BLaER1 treated with 17β-estradiol and CSF1 and Interleukin-3, amounts not matched to agents 10 nM and 100 nM (cell line): ENCODE data around the gene DAND5.

Experiments used
- H3K27ac ChIP-seq, 11 experiments: shearing (Covaris generic); formaldehyde crosslinking; 2 replicates each; pipeline ENCODE4 v1.8.1; 2022
- H3K27me3 ChIP-seq, 11 experiments: shearing (Covaris generic); formaldehyde crosslinking; 2 replicates each; pipeline ENCODE4 v1.8.1; 2022
- H3K36me3 ChIP-seq, 11 experiments: shearing (Covaris generic); formaldehyde crosslinking; 2 replicates each; pipeline ENCODE4 v1.8.1; 2022
- H3K4me1 ChIP-seq, 10 experiments: shearing (Covaris generic); formaldehyde crosslinking; 2 replicates each; pipeline ENCODE4 v1.8.1; 2022
- H3K4me2 ChIP-seq, 11 experiments: shearing (Covaris generic); formaldehyde crosslinking; 2 replicates each; pipeline ENCODE4 v1.8.1; 2022
- H3K4me3 ChIP-seq, 10 experiments: shearing (Covaris generic); formaldehyde crosslinking; 2 replicates each; pipeline ENCODE4 v1.8.1; 2022
- H3K9ac ChIP-seq, 11 experiments: shearing (Covaris generic); formaldehyde crosslinking; 2 replicates each; pipeline ENCODE4 v1.8.1; 2022
- H3K9me3 ChIP-seq, 11 experiments: shearing (Covaris generic); formaldehyde crosslinking; replicated peaks in 1 of 11; 2 replicates each; pipeline ENCODE4 v1.8.1; 2022
- H4K20me1 ChIP-seq, 11 experiments: shearing (Covaris generic); formaldehyde crosslinking; 2 replicates each; pipeline ENCODE4 v1.8.1; 2022
- Cebpa-rat ChIP-seq, 11 experiments: shearing (Covaris generic); IDR thresholded peaks; 2 replicates each; pipeline ENCODE4 v1.8.1; 2022

Gene DAND5

DNA sequence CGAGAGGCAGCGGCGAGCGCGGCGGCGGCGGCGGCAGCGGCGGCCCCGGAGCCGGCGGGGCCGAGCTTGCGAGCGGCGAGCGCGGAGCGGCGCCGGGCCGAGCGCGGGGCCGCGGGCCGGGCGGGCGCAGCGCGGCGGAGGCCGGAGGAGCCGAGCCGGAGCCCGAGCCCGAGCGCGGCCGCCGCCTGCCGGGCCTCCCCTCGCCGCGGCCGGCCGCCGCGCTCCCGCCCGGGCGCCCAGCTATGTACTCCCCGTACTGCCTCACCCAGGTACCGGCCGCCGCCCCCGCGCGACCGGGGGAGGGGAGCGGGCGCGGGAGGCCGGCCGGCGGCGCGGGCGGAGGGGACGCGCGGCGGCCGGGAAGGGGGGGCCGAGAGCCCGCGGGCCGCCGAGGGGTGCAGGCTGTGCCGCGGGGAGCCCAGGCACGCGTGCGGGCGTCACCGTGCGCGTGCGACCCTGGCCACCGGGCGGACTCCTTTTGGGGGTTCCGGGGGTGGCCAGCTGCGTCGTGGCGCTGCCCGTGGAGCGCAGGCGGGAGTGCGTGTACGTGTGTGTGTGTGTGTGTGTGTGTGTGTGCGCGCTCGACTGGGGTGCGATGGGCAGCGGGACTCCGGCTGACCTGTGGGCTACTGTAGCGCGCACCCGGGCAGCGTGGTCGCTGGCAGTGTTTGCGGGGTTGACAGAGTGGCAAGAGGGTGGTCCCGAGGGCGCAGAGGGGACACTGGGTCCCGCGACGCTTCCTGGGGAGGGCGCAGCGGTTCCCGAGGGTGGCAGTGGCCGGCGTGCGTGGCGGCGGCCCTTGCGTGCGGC is 26.4 kb downstream of the DAND5 start:
- peak overlapping the region; percentile 73 to 91 (median 84) for H3K9ac ChIP-seq
- H3K27ac ChIP-seq = peak overlapping the region in 10 of 11 experiments; percentile 50 to 82 (median 77); a peak in 20 of 22 replicates
- H3K4me2 ChIP-seq = peak overlapping the region; percentile 90 to 99 (median 97)
- peaks cover 6 to 24% (median 8%) of the 10 kb centered on the region in 11 experiments; a peak in 18 of 22 replicates for H3K27me3 ChIP-seq
- peaks cover 0 to 16% (median 6%) of the 10 kb centered on the region in 11 experiments; a peak in 7 of 22 replicates for H3K36me3 ChIP-seq
- no peaks in the 10 kb centered on the region for H3K9me3 ChIP-seq
- TF ChIP-seq Cebpa-rat (IDR thresholded peaks at IDR 0.05) = no peak
- H4K20me1 ChIP-seq = peaks cover 0 to 42% (median 27%) of the 10 kb centered on the region in 11 experiments; a peak in 17 of 22 replicates
- H3K4me1 ChIP-seq = peaks cover 0 to 44% (median 28%) of the 10 kb centered on the region in 10 experiments; a peak in 17 of 20 replicates
- peak overlapping the region; percentile 72 to 91 (median 80) for H3K4me3 ChIP-seq

DNA sequence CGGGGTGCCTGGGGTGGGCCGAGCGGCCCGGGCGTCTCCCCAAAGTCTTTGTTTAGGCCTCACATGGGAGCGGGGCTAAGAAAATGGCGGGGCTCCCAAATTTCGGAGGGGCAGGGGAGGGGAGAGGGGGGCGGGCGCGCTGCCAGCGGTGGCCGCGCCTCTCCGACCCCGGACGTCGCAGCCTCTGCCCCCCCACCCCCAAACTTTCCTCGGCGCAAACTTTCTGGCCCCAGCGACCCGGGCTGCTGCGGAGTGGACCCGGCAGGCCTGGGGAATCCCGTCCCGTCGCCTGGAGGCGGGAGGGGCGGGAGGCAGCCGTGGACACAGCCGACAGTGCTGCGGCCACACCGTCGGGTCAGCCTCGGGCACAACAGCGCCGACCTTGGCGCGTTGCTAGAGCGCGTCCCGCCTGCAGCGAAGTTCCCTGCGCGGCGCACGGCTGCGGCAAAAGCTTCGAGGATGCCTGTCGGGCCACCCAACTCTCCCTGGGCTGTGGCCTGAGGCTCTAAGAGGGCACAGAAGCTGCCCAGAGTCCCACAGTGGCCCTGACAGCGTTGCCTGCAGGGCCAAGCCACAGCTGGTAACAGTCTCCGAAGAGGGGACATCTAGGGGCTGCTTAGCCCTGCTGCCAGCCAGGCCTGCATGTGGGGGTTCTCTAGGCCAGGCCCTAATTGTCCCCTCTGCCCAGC is 27.2 kb downstream of the DAND5 start:
- Histone ChIP-seq H3K4me2 (peak overlapping the region; percentile 90 to 99 (median 97)), H3K4me3 (peak overlapping the region; percentile 72 to 91 (median 80)), H3K27me3 (peaks cover 6 to 24% (median 8%) of the 10 kb centered on the region in 11 experiments; a peak in 18 of 22 replicates), H3K27ac (peak overlapping the region in 9 of 11 experiments; percentile 60 to 82 (median 78); a peak in 18 of 22 replicates), H4K20me1 (peaks cover 0 to 50% (median 34%) of the 10 kb centered on the region in 11 experiments; a peak in 17 of 22 replicates), H3K4me1 (peaks cover 0 to 45% (median 32%) of the 10 kb centered on the region in 10 experiments; a peak in 17 of 20 replicates), H3K9ac (peak overlapping the region; percentile 73 to 91 (median 84)), H3K36me3 (peaks cover 0 to 16% (median 6%) of the 10 kb centered on the region in 11 experiments; a peak in 7 of 22 replicates), H3K9me3 (no peaks in the 10 kb centered on the region)
- TF ChIP-seq Cebpa-rat (IDR thresholded peaks at IDR 0.05) = no peak

DNA sequence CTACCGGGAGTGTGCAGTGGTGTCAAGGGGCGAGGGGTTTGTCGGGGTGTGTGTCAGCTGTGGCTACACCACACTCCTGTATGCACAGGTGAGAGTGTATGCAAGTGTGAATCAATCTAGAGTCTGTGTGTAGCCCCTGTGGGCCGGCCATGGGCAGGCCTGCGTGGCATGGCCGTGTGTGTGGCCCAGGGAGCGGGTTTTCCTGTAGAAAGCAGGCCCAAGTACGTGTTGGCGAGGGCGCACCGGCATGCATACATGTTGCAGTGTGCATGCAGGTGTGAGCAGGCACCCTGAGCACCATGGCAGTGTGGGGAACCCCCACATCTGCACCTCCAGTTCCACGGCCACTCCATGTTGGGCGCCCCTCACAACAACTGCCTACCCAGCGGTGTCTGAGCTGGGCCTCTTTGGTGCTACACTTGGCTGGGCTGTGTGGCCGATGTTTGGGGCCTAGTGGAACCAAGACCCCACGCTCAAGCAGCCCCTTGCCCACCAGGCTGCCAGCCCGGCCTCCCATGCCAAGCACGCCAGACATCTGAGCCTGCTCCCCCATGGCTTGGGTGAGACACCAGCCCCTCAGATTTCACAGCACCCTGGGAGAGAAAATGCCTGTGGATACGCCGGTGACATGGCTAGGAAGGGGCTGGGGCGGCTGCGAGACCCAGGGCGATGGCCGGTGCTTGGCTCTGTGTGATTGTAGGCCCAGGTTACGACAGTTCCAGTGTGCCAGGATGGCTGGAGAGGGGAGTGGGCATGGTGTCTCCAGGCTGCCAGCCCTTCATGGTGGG is 28.0 kb downstream of the DAND5 start:
- Histone ChIP-seq H3K4me1 (peaks cover 0 to 47% (median 35%) of the 10 kb centered on the region in 10 experiments; a peak in 17 of 20 replicates), H3K36me3 (peaks cover 0 to 16% (median 6%) of the 10 kb centered on the region in 11 experiments; a peak in 7 of 22 replicates), H3K4me3 (peak overlapping the region in 3 of 10 experiments; percentile 79 to 80 (median 80); a peak in 2 of 20 replicates), H3K9ac (peak overlapping the region in 6 of 11 experiments; percentile 84 to 91 (median 86); a peak in 7 of 22 replicates), H3K9me3 (no peaks in the 10 kb centered on the region), H3K27ac (0 out of 22 replicates have a peak overlapping the region, but pooled peaks of 1 of the 11 experiments have one; percentile 12), H3K27me3 (peaks cover 6 to 24% (median 8%) of the 10 kb centered on the region in 11 experiments; a peak in 18 of 22 replicates), H4K20me1 (peaks cover 0 to 55% (median 37%) of the 10 kb centered on the region in 11 experiments; a peak in 17 of 22 replicates), H3K4me2 (peak overlapping the region in 9 of 11 experiments; percentile 90 to 99 (median 97); a peak in 18 of 22 replicates)
- TF ChIP-seq Cebpa-rat (IDR thresholded peaks at IDR 0.05) = no peak

DNA sequence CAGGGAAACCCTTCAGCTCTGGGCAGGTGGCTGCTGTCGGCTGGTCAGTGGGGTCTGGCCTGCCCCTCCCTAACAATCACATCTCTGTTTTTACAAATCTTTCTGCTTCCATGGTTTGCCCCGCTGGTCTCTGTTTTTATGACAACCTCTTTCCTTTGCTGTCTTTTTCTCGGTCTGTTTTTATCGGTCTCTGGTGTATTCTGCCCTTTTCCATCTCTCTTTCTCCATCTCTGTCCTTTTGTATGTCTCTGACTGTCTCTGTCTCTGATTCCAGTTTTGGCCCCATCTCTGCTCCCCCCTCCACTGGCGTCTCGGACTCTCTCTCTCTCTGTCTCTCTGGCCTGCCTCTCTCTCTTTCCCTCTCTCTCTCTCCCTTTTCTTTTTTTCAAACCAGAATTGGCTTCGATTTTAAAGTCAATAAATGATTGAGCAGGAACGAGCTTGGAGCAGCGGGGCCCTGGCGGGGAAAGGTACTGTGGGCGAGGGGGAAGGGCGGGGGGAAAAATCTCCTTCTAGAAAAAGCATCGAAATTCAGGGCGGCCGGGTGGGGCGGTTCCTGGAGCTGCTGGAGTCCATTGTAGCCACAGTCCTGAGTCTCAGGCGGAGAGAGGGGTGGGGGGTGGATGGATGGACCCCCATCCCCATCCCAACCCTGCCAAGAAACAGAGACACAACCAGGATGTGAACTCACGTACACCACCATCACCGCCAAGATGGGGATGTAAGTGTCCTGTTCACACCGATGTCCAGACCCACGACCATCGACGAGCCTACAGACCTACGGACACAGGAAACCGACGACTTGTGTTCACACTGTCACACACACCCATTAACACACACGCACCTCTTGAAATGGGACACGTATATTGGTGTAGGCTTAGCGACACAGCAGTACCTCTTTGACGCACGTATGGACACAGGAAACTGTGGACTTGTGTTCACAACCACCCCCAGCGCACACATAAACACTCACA is 28.9 kb downstream of the DAND5 start:
- H3K27ac ChIP-seq = no peak overlapping the region
- H3K4me2 ChIP-seq = peak overlapping the region in 5 of 11 experiments; percentile 90 to 99 (median 95); a peak in 5 of 22 replicates
- no peaks in the 10 kb centered on the region for H3K9me3 ChIP-seq
- peaks cover 0 to 47% (median 35%) of the 10 kb centered on the region in 10 experiments; a peak in 17 of 20 replicates for H3K4me1 ChIP-seq
- peaks cover 0 to 63% (median 42%) of the 10 kb centered on the region in 11 experiments; a peak in 17 of 22 replicates for H4K20me1 ChIP-seq
- peak overlapping the region in 4 of 11 experiments; percentile 1 to 87 (median 34); a peak in 4 of 22 replicates for H3K9ac ChIP-seq
- peaks cover 0 to 16% (median 6%) of the 10 kb centered on the region in 11 experiments; a peak in 7 of 22 replicates for H3K36me3 ChIP-seq
- peaks cover 6 to 24% (median 8%) of the 10 kb centered on the region in 11 experiments; a peak in 18 of 22 replicates for H3K27me3 ChIP-seq
- no peak overlapping the region for H3K4me3 ChIP-seq
- TF ChIP-seq Cebpa-rat (IDR thresholded peaks at IDR 0.05) = no peak

DNA sequence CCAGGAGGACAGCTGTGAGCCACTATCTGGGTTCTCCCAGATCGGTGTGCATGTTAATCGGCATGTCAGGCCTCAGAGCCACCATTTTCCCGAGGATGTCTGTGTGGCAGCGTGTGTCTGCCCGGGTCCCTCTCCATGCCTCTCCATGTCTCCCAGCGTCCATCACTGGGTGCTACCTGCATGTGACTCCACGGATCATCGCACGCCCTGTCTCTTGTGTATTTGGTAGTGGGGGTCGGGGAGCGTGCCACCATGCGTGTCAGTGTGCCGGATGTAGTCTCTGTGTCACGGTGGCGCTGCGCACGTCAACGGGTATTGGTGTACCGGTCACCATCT is 31.8 kb downstream of the DAND5 start:
- Histone ChIP-seq H3K27me3 (peaks cover under 1 to 13% (median 5%) of the 10 kb centered on the region in 11 experiments; a peak in 18 of 22 replicates), H3K4me1 (peaks cover 0 to 44% (median 33%) of the 10 kb centered on the region in 10 experiments; a peak in 15 of 20 replicates), H3K4me2 (peak overlapping the region in 6 of 11 experiments; percentile 6 to 43 (median 26); a peak in 6 of 22 replicates), H3K36me3 (peaks cover 0 to 16% (median 6%) of the 10 kb centered on the region in 11 experiments; a peak in 7 of 22 replicates), H3K9me3 (no peaks in the 10 kb centered on the region), H4K20me1 (peaks cover 0 to 92% (median 63%) of the 10 kb centered on the region in 11 experiments; a peak in 17 of 22 replicates), H3K9ac (peak overlapping the region in 2 of 11 experiments; percentile 10 to 15; a peak in 1 of 22 replicates), H3K4me3 (no peak overlapping the region), H3K27ac (no peak overlapping the region)
- no peak for TF ChIP-seq Cebpa-rat (IDR thresholded peaks at IDR 0.05)

DNA sequence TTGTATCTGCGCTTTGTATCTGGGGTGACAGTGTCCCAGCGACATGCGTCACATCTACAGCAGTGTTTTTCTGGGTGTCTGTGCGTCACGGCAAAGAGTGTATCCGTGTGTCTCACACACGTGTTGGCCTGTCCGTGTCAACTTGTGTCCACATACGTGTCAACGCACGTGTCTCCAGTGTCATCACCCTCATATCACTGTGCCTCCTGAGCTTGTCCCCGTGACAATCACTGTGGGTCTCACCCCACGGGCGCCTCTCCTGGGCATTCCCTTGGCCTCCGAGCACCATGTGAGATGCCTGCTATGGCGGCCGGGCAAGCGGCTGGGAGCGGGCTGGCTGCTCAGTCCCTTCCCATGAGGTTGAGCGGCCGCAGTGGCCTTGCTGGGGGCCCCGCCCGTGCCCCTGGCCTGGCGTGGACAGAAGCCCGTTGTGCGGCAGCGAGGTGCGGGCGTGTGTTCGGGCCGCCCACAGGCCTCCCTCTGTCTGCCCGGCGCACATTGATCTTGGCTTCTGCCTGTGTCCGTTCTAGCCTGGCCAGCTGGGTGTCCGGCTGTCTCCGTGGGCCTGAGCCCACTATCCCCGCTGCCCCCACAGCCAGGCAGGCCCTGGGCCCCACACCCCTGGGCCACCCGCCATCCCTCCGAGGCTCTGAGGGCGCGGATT is 32.3 kb downstream of the DAND5 start:
- Histone ChIP-seq H3K27ac (no peak overlapping the region), H3K9ac (no peak overlapping the region), H3K4me3 (no peak overlapping the region), H3K4me2 (peak overlapping the region in 5 of 11 experiments; percentile 6 to 43 (median 19); a peak in 5 of 22 replicates), H4K20me1 (peaks cover 0 to 95% (median 64%) of the 10 kb centered on the region in 11 experiments; a peak in 17 of 22 replicates), H3K9me3 (no peaks in the 10 kb centered on the region), H3K36me3 (peaks cover 0 to 16% (median 6%) of the 10 kb centered on the region in 11 experiments; a peak in 7 of 22 replicates), H3K27me3 (peaks cover 0 to 8% (median under 1%) of the 10 kb centered on the region in 11 experiments; a peak in 12 of 22 replicates), H3K4me1 (peaks cover 0 to 46% (median 35%) of the 10 kb centered on the region in 10 experiments; a peak in 15 of 20 replicates)
- TF ChIP-seq Cebpa-rat (IDR thresholded peaks at IDR 0.05) = no peak
